Esophagus muscularis mucosa (tissue), 3 donors: Measurements from ENCODE around the gene SEC14L2.

ENCODE experiments used
- POLR2AphosphoS5 ChIP-seq, 2 donors: sonication (generic); formaldehyde crosslinking; IDR thresholded peaks; one replicate each; pipeline ENCODE4 v1.6.1; 2017; ENCODE audit warnings: antibody characterized with exemption in 2 of 2
- TF ChIP-seq, protein P1 (sequence below), 3 experiments: fragments of 200-600 bp in 2 of 3; fragments of 450-650 bp in 1 of 3; sonication (generic) in 2 of 3; IDR thresholded peaks; one replicate each; pipeline ENCODE4 v1.5.1; 2017 to 2019; ENCODE audit warnings: antibody characterized with exemption in 3 of 3, mild to moderate bottlenecking in 2 of 3, moderate library complexity in 1 of 3

DNA sequence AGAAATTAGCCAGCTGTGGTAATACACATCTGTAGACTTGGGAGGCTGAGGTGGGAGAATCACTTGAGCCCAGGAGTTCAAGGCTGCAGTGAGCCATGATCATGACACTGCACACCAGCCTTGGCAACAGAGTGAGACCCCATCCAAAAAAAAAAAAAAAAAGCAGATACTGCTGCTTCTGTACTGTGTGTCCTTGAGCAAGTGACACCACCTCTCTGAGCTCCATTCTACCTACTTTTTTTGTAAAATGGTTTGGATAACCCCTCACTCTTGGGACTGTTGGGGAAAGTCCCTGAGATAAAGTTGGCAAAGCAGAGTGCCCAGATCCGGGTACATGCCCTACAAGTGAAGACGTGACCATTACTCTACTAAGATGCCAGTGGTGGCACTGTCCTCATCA is 72.3 kb downstream of the SEC14L2 start:
- TF ChIP-seq, protein P1, sequence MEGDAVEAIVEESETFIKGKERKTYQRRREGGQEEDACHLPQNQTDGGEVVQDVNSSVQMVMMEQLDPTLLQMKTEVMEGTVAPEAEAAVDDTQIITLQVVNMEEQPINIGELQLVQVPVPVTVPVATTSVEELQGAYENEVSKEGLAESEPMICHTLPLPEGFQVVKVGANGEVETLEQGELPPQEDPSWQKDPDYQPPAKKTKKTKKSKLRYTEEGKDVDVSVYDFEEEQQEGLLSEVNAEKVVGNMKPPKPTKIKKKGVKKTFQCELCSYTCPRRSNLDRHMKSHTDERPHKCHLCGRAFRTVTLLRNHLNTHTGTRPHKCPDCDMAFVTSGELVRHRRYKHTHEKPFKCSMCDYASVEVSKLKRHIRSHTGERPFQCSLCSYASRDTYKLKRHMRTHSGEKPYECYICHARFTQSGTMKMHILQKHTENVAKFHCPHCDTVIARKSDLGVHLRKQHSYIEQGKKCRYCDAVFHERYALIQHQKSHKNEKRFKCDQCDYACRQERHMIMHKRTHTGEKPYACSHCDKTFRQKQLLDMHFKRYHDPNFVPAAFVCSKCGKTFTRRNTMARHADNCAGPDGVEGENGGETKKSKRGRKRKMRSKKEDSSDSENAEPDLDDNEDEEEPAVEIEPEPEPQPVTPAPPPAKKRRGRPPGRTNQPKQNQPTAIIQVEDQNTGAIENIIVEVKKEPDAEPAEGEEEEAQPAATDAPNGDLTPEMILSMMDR (IDR thresholded peaks at IDR 0.05) = no peak
- TF ChIP-seq POLR2AphosphoS5 (IDR thresholded peaks at IDR 0.05) = no peak
